Measurements from ENCODE around the gene SLCO4A1.

- TF ChIP-seq CTCF (conservative IDR thresholded peaks at IDR 0.05 in 1 of 2, IDR thresholded peaks at IDR 0.05 in 1 of 2; ENCODE audit: low read depth in 1 of 2, low read length in 2 of 2) (no peak), EZH2 (IDR thresholded peaks at IDR 0.05; ENCODE audit: low read length, missing control alignments) (no peak)
Observed at GRCh38 chr20:62615750-62616251, 26.5 kb upstream of the SLCO4A1 start.

Data from fibroblast of lung (primary cell).